Measurements from ENCODE around the gene SRPK1. TPM values are rescaled to one million over a fixed set of nuclear protein-coding genes. Genes with fewer than 3 reads are reported as not detected.
A peak's percentile ranks its signal among the peaks of the same experiment; 100 is the strongest.

Gene SRPK1
- total RNA-seq, 2 donors from 2014 or later, result 86.2 to 98.5 TPM

DNA sequence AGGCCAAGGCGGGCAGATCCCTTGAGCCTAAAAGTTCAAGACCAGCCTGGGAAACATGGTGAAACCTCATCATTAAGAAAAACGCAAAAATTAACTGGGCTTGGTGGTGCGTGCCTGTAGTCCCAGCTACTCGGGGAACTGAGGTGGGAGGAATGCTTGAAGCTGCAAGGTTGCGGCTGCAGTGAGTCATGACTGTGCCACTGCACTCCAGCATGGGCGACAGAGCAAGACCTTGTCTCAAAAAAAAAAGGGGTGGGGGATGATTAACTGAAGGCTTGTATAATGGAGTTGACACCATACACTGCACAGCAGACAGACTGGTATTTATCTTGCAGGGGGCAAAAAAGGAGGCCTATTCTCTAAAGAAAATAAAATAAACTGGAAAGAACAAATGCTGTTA lies 27.7 kb downstream of the SRPK1 start:
- Mint-ChIP-seq H3K9me3 (no peaks in the 10 kb centered on the region), H3K27ac (peak overlapping the region; percentile 84), H3K27me3 (ENCODE audit: insufficient read depth) (no peaks in the 10 kb centered on the region), H3K4me3 (no peak overlapping the region), H3K4me1 (peaks cover 8% of the 10 kb centered on the region), H3K36me3 (ENCODE audit: low read depth) (peaks cover 37% of the 10 kb centered on the region)
- Histone ChIP-seq H3K4me1 (ENCODE audit: control insufficient read depth, insufficient read depth, low read length) (no peaks in the 10 kb centered on the region), H3K27me3 (ENCODE audit: control insufficient read depth, insufficient read depth, low read length, poor library complexity, severe bottlenecking) (no peaks in the 10 kb centered on the region), H3K9ac (ENCODE audit: extremely low read depth, low read length, poor library complexity, severe bottlenecking) (no peak overlapping the region), H3K4me3 (ENCODE audit: low read length) (no peak overlapping the region), H3K27ac (ENCODE audit: low read depth, low read length) (no peak overlapping the region), H3K9me3 (ENCODE audit: control insufficient read depth, low read length) (no peaks in the 10 kb centered on the region), H3K36me3 (ENCODE audit: control insufficient read depth, insufficient read depth, low read length) (peaks cover 40% of the 10 kb centered on the region)
- WGBS, 2 experiments (ENCODE audit: insufficient coverage in 1 of 2, insufficient read length in 1 of 2), result 93 to 95% methylated on average over 6 of the region's 6 CpGs
- DNase-seq, result no peak
- TF ChIP-seq, protein P1, sequence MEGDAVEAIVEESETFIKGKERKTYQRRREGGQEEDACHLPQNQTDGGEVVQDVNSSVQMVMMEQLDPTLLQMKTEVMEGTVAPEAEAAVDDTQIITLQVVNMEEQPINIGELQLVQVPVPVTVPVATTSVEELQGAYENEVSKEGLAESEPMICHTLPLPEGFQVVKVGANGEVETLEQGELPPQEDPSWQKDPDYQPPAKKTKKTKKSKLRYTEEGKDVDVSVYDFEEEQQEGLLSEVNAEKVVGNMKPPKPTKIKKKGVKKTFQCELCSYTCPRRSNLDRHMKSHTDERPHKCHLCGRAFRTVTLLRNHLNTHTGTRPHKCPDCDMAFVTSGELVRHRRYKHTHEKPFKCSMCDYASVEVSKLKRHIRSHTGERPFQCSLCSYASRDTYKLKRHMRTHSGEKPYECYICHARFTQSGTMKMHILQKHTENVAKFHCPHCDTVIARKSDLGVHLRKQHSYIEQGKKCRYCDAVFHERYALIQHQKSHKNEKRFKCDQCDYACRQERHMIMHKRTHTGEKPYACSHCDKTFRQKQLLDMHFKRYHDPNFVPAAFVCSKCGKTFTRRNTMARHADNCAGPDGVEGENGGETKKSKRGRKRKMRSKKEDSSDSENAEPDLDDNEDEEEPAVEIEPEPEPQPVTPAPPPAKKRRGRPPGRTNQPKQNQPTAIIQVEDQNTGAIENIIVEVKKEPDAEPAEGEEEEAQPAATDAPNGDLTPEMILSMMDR (conservative IDR thresholded peaks at IDR 0.05), result no peak

DNA sequence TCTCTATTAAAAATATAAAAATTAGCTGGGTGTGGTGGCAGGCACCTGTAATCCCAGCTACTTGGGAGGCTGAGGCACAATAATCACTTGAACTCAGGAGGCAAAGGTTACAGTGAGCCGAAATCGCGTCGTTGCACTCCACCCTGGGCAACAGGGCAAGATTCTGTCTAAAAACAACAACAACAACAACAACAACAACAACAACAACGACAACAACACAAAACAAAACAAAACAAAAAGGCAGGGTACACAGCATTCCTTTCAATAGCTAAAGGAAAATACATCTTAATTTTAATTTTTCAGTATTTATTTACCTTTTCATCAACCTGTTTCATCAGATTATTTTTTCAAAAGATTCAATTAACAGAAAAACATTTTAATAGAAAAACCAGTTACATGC lies 28.4 kb downstream of the SRPK1 start:
- Histone ChIP-seq H3K9ac (ENCODE audit: extremely low read depth, low read length, poor library complexity, severe bottlenecking) (no peak overlapping the region), H3K4me3 (ENCODE audit: low read length) (no peak overlapping the region), H3K27me3 (ENCODE audit: control insufficient read depth, insufficient read depth, low read length, poor library complexity, severe bottlenecking) (no peaks in the 10 kb centered on the region), H3K4me1 (ENCODE audit: control insufficient read depth, insufficient read depth, low read length) (no peaks in the 10 kb centered on the region), H3K9me3 (ENCODE audit: control insufficient read depth, low read length) (no peaks in the 10 kb centered on the region), H3K27ac (ENCODE audit: low read depth, low read length) (no peak overlapping the region), H3K36me3 (ENCODE audit: control insufficient read depth, insufficient read depth, low read length) (peaks cover 48% of the 10 kb centered on the region)
- no peak for DNase-seq
- Mint-ChIP-seq H3K4me1 (peaks cover 8% of the 10 kb centered on the region), H3K9me3 (no peaks in the 10 kb centered on the region), H3K4me3 (no peak overlapping the region), H3K36me3 (ENCODE audit: low read depth) (peaks cover 39% of the 10 kb centered on the region), H3K27ac (no peak overlapping the region), H3K27me3 (ENCODE audit: insufficient read depth) (no peaks in the 10 kb centered on the region)
- TF ChIP-seq, protein P1 (conservative IDR thresholded peaks at IDR 0.05), result no peak
- 86% methylated on average over 5 of the region's 5 CpGs; no CpG with 5 or more reads in 1 of the 2 experiments for WGBS, 2 experiments (ENCODE audit: insufficient coverage in 1 of 2, insufficient read length in 1 of 2)

DNA sequence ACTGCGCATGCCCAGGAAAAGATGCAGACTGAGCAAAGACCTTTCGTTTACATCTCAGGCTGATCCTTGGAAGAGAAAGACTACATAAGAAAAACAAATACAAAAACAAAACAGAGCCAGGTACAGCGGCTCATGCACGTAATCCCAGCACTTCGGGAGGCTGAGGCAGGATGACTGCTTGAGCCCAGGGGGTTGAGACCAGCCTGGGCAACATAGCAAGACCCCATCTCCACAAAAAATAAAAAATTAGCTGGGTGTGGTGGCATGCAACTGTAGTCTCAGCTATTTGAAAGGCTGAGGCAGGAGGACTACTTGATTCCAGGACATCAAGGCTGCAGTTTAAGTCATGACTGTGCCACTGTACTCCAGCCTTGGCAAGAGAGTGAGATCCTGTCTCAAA lies 41.7 kb downstream of the SRPK1 start:
- H3K4me3 ChIP-seq (ENCODE audit: low read length), result no peak overlapping the region
- peaks cover 33% of the 10 kb centered on the region for H3K9me3 ChIP-seq (ENCODE audit: control insufficient read depth, low read length)
- TF ChIP-seq, protein P1 (conservative IDR thresholded peaks at IDR 0.05), result no peak
- H3K27me3 ChIP-seq (ENCODE audit: control insufficient read depth, insufficient read depth, low read length, poor library complexity, severe bottlenecking), result no peaks in the 10 kb centered on the region
- H3K27ac Mint-ChIP-seq, result no peak overlapping the region
- peaks cover 8% of the 10 kb centered on the region for H3K4me1 Mint-ChIP-seq
- peaks cover 74% of the 10 kb centered on the region for H3K36me3 Mint-ChIP-seq (ENCODE audit: low read depth)
- H3K27me3 Mint-ChIP-seq (ENCODE audit: insufficient read depth), result no peaks in the 10 kb centered on the region
- DNase-seq, result no peak
- WGBS, 2 experiments (ENCODE audit: insufficient coverage in 1 of 2, insufficient read length in 1 of 2), result 96 to 97% methylated on average over 5 of the region's 5 CpGs
- H3K4me1 ChIP-seq (ENCODE audit: control insufficient read depth, insufficient read depth, low read length), result no peaks in the 10 kb centered on the region
- H3K36me3 ChIP-seq (ENCODE audit: control insufficient read depth, insufficient read depth, low read length), result peaks cover 83% of the 10 kb centered on the region
- H3K9me3 Mint-ChIP-seq, result peaks cover 18% of the 10 kb centered on the region
- no peak overlapping the region for H3K9ac ChIP-seq (ENCODE audit: extremely low read depth, low read length, poor library complexity, severe bottlenecking)
- H3K27ac ChIP-seq (ENCODE audit: low read depth, low read length), result no peak overlapping the region
- H3K4me3 Mint-ChIP-seq, result no peak overlapping the region
